Cardiac atrium fibroblast (primary cell): ENCODE measurements around the gene PMM1. TPM values are rescaled to one million over a fixed set of nuclear protein-coding genes. Genes with fewer than 3 reads are reported as not detected.

Experiments used
- total RNA-seq: library from RNA; depleted of rRNA; stranded (reverse); fragments of >200 nt; gene quantifications from 2 replicates; pipeline ENCODE4 v1.2.3, GENCODE V29; 2015

PMM1 gene
- total RNA-seq = 44.6 and 50.0 TPM in 2 replicates

GRCh38 chr22:41589391-41590241 lies at the start of gene PMM1:
TSS of gene PMM1 (minus strand) at chr22:41589840. CDS start at chr22:41589805, 35 bp downstream.

DNA sequence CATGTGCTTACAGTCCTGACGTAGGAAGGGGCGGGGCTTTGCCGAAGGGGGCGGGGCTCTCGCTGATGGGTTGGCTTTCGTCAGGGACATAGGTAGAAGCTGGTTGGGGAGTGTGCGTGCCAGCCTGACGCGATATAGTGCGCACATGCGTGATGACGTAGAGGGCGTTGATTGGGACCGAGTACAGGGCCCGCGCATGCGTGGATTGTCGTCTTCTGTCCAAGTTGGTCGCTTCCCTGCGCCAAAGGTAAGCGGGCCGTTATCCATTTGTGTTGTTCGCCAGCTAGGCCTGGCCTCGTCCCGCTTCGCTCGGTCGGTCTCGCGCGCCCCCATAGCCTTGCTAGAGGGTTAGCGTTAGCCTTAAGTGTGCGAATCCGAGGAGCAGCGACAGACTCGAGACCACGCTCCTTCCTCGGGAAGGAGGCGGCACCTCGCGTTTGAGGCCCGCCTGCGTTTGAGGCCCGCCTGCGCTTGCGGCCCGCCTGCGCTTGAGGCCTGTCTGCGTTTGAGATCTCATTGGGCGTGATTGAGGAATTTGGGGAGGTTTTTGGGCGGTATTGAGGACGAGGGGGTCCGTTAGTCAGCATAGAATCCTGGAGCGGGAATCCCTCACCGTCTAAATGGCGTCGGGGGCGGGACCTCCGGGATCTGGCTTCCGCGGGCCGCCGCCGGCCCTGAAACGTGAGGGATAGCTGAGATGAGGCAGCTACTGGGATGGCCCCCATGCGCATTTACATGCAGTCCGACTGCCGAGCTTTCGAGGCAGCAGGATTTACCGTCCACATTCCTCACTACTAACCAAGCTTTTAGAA lies 31.7 kb upstream of the PMM1 start, which contains the start of gene XRCC6:
XRCC6 (plus strand) TSS at position 197 of the 812 bp plus-strand sequence. CDS start 710 bp downstream, outside the sequence.

GRCh38 chr22:41620589-41621098 lies 31.0 kb upstream of the PMM1 start, which contains the start of gene DESI1:
TSS of gene DESI1 (minus strand) at chr22:41621043. CDS start at chr22:41620839, 204 bp downstream.

DNA sequence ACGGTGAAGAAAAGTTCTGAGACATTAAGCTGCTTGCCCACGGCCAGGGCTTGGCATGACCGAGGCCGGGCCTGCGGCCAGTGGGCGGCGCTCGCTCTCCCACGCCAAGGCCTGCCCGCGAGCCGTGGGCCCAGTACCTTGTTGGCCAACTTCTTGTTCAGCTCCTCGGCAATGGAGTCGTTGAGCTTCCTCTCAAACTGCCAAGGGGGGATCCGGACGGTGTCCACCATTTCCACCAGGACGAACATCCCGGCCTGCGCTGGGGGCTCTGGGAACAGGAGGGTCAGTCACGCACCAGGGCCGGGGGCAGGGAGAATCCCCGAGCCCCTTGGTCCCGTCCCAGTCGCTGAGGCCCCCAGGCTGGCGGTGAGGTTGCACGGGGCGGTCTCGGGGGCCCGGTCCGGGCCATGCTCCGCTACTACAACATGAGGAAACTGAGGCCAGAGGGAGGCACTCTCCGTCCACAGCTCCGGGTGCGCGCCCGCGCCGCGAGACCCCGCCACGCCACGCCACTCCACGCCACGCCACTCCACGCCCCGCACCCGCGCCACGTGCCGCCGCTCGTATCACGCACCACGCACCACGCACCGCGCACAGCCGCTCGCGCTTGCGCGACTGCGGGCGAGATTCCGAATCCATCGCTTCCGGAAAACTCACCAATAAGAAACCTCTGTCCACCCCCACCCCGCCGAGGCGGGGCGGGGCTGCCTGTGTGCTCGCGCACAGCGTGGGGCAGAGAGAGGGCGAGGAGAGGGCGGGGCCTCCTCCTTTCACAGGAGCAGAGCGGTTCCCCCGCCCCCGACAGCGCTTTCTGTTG lies 45.6 kb downstream of the PMM1 start, which contains the start of gene POLR3H:
POLR3H (minus strand) TSS at position 617 of the 817 bp plus-strand sequence; CDS start at position 248, 369 bp downstream.

Other genes starting within 250 kb of the PMM1 start
- 3.1 and 4.2 TPM in 2 replicates for gene TEF, start 207.9 kb downstream of the PMM1 start, total RNA-seq
- gene TOB2, start 143.0 kb downstream of the PMM1 start, total RNA-seq = 21.8 and 33.2 TPM in 2 replicates
- 35.2 and 39.5 TPM in 2 replicates for gene PHF5A, start 121.1 kb downstream of the PMM1 start, total RNA-seq
- gene ACO2, start 120.7 kb downstream of the PMM1 start, total RNA-seq = 59.6 and 74.5 TPM in 2 replicates
- gene POLR3H, start 45.4 kb downstream of the PMM1 start, total RNA-seq = 16.5 and 17.5 TPM in 2 replicates
- 0.49 and 1.3 TPM in 2 replicates for gene CSDC2, start 28.8 kb downstream of the PMM1 start, total RNA-seq
- gene DESI1, start 31.2 kb upstream of the PMM1 start, total RNA-seq = 24.1 and 35.7 TPM in 2 replicates
- 219 and 247 TPM in 2 replicates for gene XRCC6, start 31.5 kb upstream of the PMM1 start, total RNA-seq
- 126 and 164 TPM in 2 replicates for gene SNU13, start 99.0 kb upstream of the PMM1 start, total RNA-seq
- gene MEI1, start 109.7 kb upstream of the PMM1 start, total RNA-seq = 1.3 and 2.0 TPM in 2 replicates
- gene CCDC134, start 210.8 kb upstream of the PMM1 start, total RNA-seq = 4.5 and 11.8 TPM in 2 replicates
- gene SREBF2, start 243.3 kb upstream of the PMM1 start, total RNA-seq = 36.5 and 58.2 TPM in 2 replicates